CMK (cell line): ENCODE measurements around the gene CLIP3.

Experiments used
- DNase-seq: peaks from one replicate; pipeline ENCODE4 v3.0.0-alpha.2; 2010; ENCODE audit warnings: low read depth

Gene CLIP3

DNA sequence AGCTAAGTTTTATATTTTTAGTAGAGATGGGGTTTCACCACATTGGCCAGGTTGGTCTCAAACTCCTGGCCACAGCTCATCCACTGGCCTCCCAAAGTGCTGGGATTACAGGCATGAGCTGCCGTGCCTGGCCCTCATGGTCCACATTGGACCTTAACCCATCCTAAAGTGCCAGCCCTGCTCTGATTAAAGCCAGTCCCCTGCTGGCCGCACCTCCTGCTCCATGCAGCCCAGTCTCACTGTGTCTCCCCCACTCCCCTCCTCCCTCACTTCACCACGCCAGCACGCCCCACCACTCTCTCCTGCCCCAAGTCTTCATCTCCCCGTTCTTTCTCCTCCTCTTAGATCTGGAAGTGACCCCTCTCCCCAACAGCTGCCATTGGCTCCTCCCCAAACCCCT, 54.4 kb downstream of the CLIP3 start:
- no peak for DNase-seq

GRCh38 chr19:35977446-35978222, 55.0 kb downstream of the CLIP3 start:
- no peak for DNase-seq

GRCh38 chr19:35975608-35976214, 57.0 kb downstream of the CLIP3 start:
- DNase-seq, result no peak

DNA sequence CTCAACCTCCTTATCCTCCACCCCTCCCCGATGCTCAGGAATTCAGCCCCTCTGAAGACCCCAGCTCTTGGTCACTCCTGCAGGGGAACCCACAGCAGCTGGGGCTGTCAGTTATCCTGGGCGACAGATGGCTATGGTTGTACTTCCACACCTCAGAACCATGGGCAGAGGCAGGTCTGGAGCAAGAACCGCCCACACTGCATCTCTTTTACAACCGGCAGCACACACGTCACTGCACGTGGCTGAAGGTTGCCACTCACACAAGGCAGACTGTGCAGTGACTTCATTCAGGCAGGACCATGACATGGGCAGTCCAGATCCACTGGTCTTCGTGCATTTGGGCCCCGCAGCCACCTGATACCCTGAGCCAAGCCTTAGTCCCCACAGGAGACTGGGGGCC, 59.2 kb downstream of the CLIP3 start:
- DNase-seq, result no peak

DNA sequence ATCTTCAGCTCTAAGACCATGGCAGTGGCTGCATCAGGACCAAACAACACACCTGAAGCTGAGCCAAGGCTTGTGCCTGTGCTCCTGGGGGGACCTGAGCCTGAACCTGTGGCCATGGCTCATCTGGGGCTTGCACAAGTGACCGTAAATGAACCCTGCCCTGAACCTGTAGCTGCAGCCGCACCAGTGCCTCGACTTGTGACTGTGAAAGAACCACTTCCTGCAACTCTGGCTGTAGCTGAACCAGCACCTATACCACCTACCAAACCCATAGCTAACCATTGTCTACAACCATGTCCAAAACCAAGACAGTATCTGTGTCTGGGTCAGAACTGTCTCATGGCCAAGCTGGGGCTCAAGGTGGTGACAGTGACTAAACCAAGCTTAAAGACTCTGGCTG, 65.9 kb downstream of the CLIP3 start:
- no peak for DNase-seq
